HG03378 (cell line): ENCODE data around the gene SYNDIG1L.

Source experiments
- ATAC-seq: cut with Tn5 transposase; IDR thresholded peaks from one replicate; pipeline ENCODE4 v1.9.1; 2021; ENCODE audit warnings: mild to moderate bottlenecking, moderate library complexity; ENCODE audit not compliant: unreplicated experiment

SYNDIG1L gene

DNA sequence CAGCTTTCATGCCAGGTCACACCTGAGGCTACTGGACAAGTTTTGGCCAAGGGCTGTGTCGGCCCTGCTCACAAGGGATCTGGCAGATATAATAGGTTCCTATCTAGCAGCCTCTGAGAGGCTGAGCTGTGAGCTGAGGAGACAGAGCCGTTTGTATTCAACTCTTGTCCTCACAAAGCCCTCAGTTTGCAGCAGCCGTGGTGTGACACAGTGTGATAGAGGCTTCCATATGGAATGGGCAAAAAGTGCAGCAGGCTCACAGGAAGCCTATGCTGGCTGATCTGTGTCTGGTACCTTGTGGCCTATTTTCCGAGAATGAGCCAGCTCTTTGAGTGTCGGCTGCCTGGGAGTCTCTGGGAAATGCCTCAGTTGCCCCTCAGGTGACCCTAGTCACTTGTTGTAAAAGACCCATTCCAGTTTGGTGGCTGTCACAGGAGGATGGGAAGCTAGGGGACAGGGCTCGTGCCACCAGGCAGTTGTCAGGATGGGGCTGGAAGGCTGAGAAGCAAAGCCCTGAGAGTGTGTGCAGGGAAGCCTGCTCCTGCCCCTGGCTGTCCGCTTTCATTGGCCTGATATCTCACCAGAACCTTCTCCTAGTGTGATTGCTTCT, 61.6 kb downstream of the SYNDIG1L start:
- no peak for ATAC-seq

GRCh38 chr14:74362361-74362915, 63.6 kb downstream of the SYNDIG1L start:
- no peak for ATAC-seq

GRCh38 chr14:74360163-74360562, 65.8 kb downstream of the SYNDIG1L start:
- no peak for ATAC-seq

DNA sequence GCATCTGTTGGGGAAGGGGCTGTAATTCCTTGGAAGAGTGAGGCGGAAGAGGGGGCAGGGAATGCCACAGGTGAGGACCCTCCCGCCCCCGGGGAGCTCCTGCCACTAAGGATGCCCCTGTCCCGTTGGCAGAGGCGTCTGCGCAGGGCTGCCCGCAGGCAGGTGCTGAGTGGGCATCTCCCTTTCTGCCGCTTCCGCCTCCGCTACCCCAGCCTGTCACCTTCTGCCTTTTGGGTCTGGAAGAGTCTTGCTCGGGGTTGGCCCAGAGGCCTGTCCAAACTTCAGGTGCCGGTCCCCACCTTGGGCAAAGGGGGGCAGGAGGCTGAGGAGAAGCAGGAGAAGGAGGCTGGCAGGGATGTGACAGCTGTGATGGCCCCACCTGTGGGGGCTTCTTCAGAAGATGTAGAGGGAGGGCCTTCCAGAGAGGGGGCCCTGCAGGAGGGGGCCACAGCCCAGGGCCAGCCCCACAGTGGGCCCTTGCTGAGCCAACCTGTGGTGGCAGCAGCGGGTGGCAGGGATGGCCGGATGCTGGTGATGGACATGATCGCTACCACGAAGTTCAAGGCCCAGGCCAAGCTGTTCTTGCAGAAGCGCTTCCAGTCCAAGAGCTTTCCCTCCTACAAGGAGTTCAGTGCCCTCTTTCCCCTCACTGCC, 67.7 kb downstream of the SYNDIG1L start:
- ATAC-seq = no peak

GRCh38 chr14:74357585-74357984, 68.4 kb downstream of the SYNDIG1L start:
- ATAC-seq = no peak

DNA sequence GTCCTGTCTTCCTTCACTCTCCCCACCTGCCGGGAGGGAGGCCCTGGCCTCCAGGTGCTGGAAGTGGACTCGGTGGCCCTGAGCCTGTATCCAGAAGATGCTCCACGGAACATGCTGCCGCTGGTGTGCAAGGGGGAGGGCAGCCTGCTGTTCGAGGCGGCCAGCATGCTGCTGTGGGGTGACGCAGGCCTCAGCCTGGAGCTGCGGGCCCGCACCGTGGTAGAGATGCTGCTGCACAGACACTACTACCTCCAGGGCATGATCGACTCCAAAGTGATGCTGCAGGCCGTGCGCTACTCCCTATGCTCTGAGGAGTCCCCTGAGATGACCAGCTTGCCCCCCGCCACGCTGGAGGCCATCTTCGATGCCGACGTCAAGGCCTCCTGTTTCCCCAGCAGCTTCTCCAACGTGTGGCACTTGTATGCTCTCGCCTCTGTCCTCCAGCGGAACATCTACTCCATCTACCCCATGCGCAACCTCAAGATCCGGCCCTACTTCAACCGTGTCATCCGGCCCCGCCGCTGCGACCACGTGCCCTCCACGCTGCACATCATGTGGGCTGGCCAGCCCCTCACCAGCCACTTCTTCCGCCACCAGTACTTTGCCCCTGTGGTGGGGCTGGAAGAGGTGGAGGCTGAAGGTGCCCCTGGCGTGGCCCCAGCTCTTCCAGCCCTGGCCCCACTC, 69.0 kb downstream of the SYNDIG1L start:
- ATAC-seq = no peak
